CD4-positive, alpha-beta T cell treated with Interleukin-17A for 4 hours (primary cell): ENCODE data around the gene DECR2.
"Not testable (repeated sequence)": the region's sequence is repeated elsewhere in the genome, so short reads cannot be mapped to it uniquely, and the experiment has no call there.

Source experiments
- DNase-seq: peaks from one replicate; pipeline ENCODE4 v3.0.0-alpha.2; 2020; ENCODE audit warnings: mixed read lengths

The DECR2 gene

DNA sequence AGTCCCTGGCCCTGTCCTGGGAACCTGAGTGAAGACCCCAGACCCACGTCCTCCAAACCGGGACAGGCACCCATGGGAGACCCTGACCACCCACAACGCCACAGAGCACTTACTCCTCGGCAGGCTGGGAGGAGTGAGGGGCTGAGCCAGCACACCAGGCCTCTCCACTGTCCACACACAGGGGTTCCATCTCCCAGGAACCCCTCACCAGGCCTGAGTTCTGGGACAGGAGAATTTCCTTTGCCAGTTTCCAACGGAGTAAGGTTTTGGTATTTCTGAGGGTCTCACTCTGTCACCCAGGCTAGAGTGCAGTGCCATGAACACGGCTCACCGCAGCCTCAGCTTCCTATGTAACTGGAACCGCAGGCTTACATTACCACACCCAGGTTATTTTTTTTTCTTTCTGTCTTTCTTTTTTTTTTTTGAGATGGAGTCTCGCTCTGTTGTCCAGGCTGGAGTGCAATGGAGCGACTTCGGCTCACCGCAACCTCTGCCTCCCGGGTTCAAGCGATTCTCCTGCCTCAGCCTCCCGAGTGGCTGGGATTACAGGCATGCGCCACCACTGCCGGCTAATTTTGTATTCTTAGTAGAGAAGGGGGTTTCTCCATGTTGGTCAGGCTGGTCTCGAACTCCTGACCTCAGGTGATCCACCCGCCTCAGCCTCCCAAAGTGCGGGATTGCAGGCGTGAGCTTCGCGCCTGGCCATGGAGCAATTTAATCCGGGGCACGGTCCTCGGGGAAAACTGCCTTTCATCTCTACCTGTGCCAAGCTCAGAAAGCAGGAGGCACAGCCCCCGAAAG is 21.5 kb upstream of the DECR2 start:
- DNase-seq, result peak; percentile 47

DNA sequence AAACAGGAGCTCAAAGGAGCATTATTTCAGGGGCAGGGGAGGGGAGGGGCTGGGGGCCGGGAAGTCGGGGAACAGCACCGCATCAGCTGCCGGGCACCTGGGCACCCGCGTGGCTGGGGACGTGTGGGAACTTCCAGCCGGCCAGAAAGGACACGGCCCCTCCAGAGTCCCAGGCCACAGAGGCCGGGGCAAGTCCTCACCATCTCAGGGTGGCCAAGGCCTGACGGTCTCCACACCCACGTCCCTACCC is 21.0 kb upstream of the DECR2 start:
- peak; percentile 5 for DNase-seq

DNA sequence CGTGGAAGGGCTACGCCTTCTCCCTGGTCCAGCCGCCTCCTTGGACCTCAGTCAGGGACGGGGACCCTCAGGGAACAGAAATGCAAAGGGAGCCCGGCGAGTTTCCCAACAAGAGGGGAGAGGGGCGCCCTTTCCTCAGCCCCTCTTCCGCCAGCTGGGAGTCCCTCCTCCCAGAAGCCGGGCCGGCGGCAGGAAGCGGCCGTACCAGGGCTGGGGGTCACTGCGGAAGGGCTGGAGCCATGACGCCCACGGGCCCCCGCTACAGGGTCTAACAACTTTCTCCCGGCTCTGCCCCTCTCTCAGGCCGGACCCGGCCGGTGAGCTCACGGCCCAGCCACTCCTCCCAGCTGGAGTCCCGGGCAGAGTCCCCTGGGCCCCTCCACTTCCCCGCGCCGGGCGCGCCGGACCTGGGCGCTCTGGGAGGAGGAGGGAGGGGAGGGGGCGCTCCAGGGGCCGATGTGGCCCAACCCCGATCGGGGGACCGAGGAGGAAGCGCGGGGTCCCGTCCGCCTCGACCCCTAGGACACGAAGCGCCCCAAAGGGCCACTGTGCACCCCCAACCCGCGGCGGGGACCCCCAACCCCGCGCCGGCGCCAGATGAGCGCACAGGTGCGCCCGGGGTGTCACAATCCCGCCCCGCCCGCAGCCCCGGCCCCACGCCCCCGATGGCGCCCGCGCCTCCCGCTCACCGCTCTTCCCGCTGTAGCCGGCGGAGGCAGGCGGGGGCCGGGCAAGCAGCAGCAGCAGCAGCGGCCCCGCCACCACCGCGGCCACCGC is 20.5 kb upstream of the DECR2 start:
- DNase-seq, result peak; percentile 61

DNA sequence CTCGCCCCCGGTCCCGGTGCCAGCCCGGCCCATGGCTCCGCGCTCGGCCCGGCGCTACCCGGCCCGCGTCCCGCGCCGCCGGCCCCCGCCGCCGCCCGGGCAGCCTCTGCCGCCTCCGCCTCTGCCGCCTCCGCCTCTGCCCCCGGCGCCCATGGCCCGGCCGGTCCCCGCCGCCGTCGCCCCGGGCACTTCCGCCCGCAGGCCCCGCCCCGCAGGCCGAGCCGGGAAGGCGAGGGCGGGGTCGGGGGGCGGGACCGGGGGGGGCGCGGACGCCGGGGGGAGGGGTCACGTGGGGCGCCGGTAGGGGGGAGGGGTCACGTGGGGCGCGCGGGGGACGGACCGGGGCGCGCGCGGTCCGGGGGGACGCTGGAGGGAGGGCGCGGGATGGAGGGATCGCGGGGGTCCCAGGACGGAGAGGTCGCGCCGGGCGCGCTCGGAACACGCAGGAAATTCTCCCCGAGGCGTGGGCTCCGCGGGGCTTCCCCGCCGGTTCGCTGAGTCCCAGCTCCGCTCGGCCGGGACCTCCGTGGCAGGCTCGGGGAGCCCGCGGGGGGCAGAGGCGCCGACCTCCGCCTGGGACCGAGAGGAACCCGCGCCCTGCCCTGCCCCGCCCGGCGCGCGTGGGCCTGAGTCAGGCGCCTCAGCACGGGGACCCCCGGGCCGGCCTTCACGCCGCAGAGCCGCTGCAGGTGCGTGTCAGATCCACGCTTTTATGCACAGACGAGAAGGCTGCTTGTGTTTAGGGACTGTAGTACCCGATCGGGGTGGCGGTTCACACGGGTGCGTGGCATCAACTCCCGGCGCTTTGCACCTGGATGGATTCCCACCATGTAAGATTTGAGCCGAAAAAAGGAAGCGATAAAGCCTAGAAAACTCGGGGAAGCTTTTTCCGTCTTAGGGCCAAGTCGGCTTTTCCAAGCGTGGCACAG is 19.6 kb upstream of the DECR2 start, which contains the start of gene PGAP6:
Gene PGAP6 (minus strand): TSS at position 190 of the 929 bp plus-strand sequence. CDS start 157 bp downstream, at position 33.
- peak; percentile 84 for DNase-seq

DNA sequence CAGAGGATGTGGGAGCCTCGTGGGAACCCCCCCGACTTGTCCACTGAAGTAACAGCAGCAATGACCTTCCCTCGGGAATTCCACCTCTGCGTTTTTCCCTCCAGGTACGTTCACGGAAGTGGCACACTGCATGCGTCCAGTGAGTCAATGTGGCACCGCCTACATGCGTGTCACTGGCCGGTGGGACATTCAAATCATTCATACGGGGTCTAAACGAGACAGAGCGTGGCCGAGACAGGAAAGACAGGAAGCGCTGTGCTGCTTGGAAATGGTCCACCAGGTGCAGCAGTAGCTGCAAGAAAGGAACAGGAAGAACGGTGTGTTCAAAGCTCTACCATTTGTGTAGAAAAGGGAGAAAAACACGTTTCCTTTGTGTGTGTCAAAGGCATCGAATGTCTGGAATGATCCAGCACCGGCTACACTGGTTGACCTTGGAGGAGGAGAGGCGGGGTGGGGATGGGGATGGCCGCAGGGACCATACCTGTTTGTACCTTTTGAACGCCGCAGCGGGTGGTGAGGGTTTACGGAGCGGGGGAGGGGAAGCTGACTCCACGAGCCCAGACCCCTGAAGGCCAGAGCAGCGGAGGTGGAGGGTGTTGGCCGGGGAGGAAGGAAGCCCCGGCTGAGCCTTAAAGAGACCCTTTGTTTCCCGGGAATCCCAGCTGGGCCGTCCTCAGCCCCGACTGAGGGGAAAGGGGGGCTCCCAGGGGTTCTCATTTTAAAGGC is 18.2 kb upstream of the DECR2 start:
- peak; percentile 68 for DNase-seq

DNA sequence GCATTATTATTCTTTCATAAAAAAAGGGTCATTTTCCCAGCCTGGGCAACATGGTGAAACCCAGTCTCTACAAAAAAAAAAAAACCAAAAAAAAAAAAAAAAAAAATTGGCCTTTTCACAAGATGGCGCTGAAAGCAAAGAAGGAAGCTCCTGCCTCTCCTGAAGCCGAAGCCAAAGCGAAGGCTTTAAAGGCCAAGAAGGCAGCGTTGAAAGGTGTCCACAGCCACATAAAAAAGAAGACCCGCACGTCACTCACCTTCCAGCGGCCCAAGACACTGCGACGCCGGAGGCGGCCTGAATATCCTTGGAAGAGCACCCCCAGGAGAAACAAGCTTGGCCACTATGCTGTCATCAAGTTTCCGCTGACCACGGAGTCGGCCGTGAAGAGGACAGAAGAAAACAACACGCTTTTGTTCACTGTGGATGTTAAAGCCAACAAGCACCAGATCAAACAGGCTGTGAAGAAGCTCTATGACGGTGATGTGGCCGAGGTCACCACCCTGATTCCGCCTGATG is 15.0 kb upstream of the DECR2 start:
- DNase-seq, result no peak

DNA sequence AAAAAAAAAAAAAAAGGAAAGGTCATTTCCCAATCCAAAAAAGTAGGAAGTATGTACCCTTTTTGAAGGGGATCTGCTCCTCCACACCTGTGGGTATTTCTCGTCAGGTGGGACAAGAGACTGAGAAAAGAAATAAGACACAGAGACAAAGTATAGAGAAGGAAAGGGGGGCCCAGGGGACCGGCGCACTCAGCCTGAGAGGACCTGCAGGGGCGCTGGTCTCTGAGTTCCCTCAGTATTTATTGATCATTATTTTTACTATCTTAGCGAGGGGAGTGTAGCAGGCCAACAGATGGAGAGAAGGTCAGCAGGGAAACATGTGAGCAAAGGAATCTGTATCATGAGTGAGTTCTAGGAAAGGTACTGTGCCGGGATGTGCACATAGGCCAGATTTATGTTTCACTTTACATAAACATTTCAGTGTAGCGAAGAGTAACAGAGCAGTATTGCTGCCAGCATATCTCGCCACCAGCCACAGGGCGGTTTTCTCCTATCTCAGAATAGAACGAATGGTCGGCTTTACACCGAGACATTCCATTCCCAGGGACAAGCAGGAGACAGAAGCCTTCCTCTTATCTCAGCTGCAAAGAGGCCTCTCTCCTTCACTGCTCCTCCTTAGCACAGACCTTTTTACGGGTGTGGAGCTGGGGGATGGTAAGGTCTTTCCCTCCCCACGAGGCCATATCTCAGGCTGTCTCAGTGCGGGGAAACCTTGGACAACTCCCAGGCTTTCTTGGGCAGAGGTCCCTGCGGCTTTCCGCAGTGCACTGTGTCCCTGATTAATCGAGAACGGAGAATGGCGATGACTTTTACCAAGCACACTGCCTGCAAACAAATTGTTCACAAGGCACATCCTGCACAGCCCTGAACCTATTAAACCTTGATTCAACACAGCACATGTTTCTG is 13.7 kb upstream of the DECR2 start:
- not testable (repeated sequence) for DNase-seq

DNA sequence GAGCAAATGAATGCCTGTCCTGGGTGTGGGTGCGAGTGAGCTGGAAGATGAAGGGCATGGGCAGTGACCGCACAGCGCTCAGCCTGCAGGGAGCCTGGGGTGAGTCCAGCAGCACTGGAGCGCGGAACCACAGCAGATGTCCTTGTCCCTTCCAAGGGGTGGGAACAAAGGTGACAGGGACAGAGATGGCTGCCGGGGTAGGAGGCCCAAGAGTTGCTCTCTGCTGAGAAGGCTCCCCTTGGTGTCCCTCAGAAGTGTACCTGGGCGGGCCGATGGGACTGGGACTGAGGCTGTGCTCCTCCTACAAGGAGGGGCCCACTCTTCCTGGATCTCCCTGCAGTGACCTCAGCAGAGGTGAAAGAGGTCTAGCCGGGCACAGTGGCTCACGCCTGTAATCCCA is 12.3 kb upstream of the DECR2 start:
- DNase-seq, result no peak

DNA sequence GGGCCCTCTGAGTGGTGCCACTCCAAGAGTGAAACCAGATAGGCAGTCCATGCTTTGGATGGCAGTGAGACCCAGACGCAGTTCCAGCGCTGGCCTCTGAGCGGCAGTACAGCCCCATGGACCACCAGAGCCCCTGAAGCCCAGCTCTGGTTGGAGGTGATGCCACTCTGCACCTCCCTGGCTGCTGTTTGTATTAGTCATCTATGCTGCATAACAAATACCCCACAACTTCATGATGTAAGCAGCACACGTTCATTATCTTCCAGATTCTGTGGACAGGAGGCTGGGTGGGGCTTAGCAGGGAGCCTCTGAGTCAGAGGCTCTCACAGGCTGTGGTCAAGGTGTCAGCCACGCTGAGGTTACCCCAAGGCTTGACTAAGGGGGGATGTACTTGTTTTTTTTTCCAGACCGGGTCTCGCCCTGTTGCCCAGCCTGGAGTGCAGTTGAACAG is 9.8 kb upstream of the DECR2 start:
- peak; percentile 79 for DNase-seq

DNA sequence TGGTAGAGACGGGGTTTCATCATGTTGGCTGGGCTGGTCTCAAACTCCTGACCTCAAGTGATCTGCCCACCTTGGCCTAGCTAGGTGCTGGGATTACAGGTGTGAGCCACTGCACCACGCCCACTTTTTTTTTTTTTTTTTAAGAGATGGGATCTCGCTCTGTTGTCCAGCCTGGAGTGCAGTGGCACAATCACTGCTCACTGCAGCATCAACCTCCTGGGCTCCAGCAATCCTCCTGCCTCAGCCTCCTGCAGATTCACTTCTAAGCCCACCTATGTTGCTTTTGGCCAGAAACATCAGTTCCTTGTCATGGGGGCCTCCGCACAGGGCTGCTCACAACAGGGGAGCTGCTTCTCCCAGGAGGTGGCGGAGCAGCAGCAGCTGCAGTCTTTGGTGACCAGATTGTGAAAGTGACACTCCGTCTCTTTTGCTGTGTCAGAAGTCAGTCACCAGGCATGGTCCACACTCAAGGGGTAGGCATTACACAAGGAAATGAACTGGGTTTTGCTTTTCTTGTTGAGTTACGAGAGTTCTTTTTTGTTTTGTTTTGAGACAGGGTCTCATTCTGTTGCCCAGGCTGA is 9.1 kb upstream of the DECR2 start:
- no peak for DNase-seq

DNA sequence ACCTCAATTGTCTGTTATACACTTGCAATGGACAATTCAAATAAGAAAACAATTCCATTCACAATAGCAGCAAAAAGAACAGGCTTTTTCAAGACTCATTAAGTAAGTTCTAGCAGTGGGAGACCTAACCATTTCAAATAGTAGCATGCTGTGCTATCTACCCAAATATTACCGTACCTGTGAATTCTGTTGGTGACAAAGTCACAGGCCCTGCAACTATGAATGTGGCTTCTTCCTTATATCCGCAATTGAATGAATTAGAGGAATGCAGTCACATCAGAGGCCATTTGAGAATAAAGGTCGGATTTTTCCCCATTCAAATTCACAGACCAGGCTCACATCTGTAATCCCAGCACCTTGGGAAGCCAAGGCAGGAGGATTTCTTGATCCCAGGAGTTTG is 5.5 kb upstream of the DECR2 start:
- DNase-seq, result no peak

DNA sequence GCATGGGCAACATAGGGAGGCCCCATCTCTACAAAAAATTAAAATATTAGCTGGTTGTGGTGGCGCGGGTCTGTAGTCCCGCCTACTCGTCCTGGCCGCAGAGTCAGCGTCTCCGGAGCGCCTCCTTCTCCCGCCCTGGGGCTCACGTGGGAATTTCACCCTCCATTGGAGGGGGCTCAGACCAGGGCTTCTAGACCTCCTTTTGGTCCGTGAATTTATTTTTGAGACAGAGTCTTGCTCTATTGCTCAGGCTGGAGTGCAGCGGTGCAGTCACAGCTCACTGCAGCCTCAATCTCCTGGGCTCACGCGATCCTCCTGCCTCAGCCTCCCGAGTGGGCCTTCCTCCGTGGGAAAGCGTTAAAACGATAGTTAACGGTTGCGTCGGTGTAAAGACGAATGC is 5.1 kb upstream of the DECR2 start:
- DNase-seq, result peak; percentile 30

DNA sequence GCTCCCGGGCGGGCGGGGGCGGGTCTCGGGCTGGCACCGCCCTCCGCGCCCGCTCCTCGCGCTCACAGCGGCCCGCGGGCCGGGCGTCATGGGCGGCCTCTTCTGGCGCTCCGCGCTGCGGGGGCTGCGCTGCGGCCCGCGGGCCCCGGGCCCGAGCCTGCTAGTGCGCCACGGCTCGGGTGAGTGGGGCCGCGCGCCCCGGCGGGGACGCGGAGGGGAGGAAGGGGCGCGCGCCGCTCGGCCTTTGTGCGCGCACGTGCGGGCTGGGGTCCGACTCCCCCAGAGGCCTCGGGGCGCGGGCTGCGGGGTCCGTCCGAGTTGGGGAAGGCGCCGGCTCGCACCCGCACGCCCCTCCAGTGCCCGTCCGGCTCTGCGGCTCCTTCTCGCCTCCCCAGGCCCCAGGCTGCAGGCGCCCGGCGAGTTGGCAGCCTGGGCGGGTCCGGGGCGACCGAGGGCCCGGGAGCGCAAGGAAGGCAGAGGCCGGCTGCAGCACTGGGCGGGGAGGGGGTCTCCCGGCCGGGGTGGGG is 4.5 kb upstream of the DECR2 start, which contains the start of gene NME4:
Gene NME4 (plus strand): TSS at position 65 of the 527 bp plus-strand sequence. CDS start 24 bp downstream, at position 89.
- peak; percentile 53 for DNase-seq

DNA sequence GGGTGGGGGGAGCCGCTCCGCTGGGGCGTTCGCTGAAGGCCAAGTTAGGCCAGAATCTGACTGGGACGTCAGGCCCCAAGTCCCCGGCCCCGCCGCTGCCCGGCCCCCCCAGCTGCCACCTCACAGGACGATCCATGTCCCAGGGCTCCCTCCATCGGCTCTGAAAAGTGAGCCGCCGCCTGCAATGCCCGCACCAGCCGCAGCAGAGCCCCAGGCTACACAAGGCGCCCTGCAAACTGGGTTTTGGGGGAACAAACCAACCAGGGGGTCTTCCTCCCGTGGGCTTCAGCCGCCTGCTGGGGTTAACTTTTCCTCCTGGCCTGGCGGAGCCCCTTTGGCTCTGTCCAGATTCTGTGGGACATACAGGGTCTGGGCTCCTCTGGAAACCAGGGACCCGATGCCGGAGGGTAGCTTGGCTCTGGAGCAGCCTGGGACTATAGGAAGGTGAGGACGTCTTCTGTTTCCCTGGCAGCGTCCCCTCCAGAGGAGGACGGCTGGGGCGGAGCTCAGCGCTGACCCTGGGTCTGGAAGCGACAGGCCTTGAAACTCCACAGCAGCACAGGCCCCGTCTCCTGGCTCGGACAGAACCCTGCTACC is 3.9 kb upstream of the DECR2 start:
- peak; percentile 36 for DNase-seq

DNA sequence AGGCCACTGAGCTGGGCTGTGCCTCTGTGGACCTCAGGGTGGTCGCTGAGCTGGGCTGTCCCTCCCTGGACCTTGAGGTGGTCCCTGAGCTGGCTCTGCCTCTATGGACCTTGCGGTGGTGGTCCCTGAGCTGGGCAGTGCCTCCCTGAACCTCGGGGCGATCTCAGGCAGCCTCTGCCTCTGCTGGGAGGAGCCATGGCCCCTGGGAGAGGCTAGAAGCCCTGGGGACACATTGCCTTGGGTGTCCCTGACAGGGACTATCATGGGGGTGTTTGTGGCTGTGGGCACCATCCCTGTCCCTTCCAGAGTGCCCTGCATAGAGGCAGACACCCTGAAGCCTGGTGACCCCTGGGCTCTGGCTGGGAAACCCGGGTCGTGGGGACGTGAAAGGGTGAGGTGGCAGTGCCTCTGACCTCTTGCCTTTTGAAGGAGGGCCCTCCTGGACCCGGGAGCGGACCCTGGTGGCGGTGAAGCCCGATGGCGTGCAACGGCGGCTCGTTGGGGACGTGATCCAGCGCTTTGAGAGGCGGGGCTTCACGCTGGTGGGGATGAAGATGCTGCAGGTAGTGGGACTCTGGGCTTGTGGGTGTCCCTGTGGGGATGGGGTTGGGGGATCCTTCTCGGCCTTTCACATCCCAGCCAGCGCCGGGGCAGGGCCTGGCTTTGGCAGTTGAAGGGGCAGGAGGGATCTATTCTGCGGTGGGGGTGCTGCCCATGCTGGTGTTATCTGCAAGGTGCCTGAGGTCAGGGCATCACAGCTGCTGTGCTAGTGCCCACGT is 2.9 kb upstream of the DECR2 start:
- DNase-seq, result no peak

DNA sequence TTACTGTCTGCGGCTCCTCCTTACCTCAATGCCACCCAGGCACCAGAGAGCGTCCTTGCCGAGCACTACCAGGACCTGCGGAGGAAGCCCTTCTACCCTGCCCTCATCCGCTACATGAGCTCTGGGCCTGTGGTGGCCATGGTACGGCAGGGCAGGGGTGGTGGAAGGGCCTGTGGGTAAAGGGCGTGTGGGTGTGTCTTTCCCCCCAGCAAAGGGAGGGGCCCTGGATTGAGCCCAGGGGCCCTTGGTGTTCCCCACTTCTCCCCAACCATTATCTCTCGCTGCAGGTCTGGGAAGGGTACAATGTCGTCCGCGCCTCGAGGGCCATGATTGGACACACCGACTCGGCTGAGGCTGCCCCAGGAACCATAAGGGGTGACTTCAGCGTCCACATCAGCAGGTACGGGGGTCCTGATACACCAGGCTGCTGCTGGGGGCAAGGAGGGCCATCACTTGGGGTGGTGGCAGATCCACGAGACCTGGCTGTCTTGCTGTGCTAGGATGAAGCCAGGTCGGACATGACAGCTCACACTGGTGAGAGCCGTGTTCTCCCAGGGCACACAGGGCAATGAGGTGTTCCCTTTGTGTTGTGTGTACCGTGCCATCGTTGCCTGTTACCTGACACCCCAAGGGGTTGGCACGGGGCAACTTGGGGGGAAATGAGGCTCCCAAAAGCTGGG is 2.2 kb upstream of the DECR2 start:
- DNase-seq, result no peak

DNA sequence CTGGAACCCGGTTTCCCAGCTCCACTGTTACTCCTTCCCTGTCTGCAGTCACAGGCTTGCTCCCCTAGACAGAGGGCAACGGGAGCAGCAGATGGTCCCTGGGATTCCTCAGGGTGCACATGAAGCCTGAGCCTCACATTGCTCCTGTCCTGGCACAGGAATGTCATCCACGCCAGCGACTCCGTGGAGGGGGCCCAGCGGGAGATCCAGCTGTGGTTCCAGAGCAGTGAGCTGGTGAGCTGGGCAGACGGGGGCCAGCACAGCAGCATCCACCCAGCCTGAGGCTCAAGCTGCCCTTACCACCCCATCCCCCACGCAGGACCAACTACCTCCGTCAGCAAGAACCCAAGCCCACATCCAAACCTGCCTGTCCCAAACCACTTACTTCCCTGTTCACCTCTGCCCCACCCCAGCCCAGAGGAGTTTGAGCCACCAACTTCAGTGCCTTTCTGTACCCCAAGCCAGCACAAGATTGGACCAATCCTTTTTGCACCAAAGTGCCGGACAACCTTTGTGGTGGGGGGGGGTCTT is 1.6 kb upstream of the DECR2 start:
- no peak for DNase-seq

DNA sequence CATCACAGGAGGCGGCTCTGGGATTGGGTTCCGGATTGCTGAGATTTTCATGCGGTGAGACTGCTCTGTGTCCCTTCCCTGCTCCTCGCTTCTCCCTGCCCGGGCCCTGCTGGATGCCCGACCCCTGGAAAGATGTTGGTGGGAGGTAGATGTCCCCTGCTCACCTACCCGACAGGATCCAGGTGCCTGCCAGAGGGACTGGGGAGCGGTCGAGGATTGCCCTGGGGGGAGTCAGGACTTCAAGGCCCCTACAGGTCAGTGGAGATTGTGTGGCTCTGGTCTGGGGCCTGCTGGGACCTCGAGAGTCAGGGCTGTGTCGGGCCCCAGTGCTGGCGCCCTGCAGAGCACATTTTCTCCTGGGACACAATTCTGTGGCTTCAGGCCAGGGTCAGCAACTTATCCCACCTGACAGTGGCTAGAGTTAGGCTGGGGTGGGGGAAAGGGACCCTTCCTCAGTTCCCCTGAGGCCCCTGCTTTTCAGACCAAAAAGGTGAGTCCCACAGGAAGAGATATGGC is 3.3 kb downstream of the DECR2 start:
- no peak for DNase-seq
